Activated CD4-positive, alpha-beta T cell treated with anti-CD3 and anti-CD28 coated beads, Interleukin-2, amount 10 ng/mL, durations not matched to agents 24 days and 14 days (primary cell): ENCODE results near the gene KCNK18. TPM values are rescaled to one million over a fixed set of nuclear protein-coding genes. Genes with fewer than 3 reads are reported as not detected.
A peak's percentile ranks its signal among the peaks of the same experiment; 100 is the strongest.

ENCODE experiments used
- DNase-seq: peaks from one replicate; pipeline ENCODE4 v3.0.0; 2022
- H3K27ac Mint-ChIP-seq: one replicate; pipeline ENCODE4 v1.8.0; 2022; ENCODE audit warnings: mild to moderate bottlenecking, mixed read lengths
- H3K27me3 Mint-ChIP-seq: one replicate; pipeline ENCODE4 v1.8.0; 2022; ENCODE audit warnings: mixed read lengths
- H3K36me3 Mint-ChIP-seq: one replicate; pipeline ENCODE4 v1.8.0; 2022; ENCODE audit warnings: low read depth, mild to moderate bottlenecking, mixed read lengths
- H3K4me1 Mint-ChIP-seq: one replicate; pipeline ENCODE4 v1.8.0; 2021; ENCODE audit warnings: mixed read lengths
- H3K4me3 Mint-ChIP-seq: one replicate; pipeline ENCODE4 v1.8.0; 2022; ENCODE audit warnings: mild to moderate bottlenecking, moderate library complexity, mixed read lengths
- H3K9me3 Mint-ChIP-seq: one replicate; pipeline ENCODE4 v1.8.0; 2021; ENCODE audit warnings: mixed read lengths
- intact Hi-C: fragments of 100-400 bp; cut with micrococcal nuclease; formaldehyde crosslinking; loops from one replicate; pipeline ENCODE4 v1.15.1; 2023
- total RNA-seq: library from RNA; stranded (reverse); gene quantifications from 2 replicates; pipeline ENCODE4 v1.2.3, GENCODE V29; 2022

KCNK18 gene
- total RNA-seq, 1 donor from 2014 or later, result not detected

- Mint-ChIP-seq H3K27me3 (peaks cover 45% of the 10 kb centered on the region), H3K36me3 (no peaks in the 10 kb centered on the region), H3K27ac (no peak within 1 kb of the TSS), H3K4me1 (no peaks in the 10 kb centered on the region), H3K9me3 (no peaks in the 10 kb centered on the region), H3K4me3 (peak within 1 kb of the TSS; percentile 30)
- intact Hi-C loops, result no loop called here
- no peak for DNase-seq
Measured at GRCh38 chr10:117240621-117241529, 43.6 kb downstream of the KCNK18 start, which contains the start of gene SLC18A2. TSS of gene SLC18A2 (plus strand) at chr10:117241114. CDS start at chr10:117241694, 580 bp downstream.

- peak overlapping the region; percentile 30 for H3K4me3 Mint-ChIP-seq
- H3K36me3 Mint-ChIP-seq, result no peaks in the 10 kb centered on the region
- H3K27ac Mint-ChIP-seq, result no peak overlapping the region
- no peak for DNase-seq
- intact Hi-C loops, result no loop called here
- peaks cover 39% of the 10 kb centered on the region for H3K27me3 Mint-ChIP-seq
- H3K9me3 Mint-ChIP-seq, result no peaks in the 10 kb centered on the region
- no peaks in the 10 kb centered on the region for H3K4me1 Mint-ChIP-seq
Measured at GRCh38 chr10:117241541-117242462, 44.5 kb downstream of the KCNK18 start.

- H3K27me3 Mint-ChIP-seq, result peaks cover 42% of the 10 kb centered on the region
Measured at GRCh38 chr10:117242463-117242832, 45.2 kb downstream of the KCNK18 start.

GRCh38 chr10:117246997-117247671, 49.8 kb downstream of the KCNK18 start:
- Mint-ChIP-seq H3K4me3 (no peak overlapping the region), H3K36me3 (no peaks in the 10 kb centered on the region), H3K4me1 (no peaks in the 10 kb centered on the region), H3K27me3 (peaks cover 46% of the 10 kb centered on the region), H3K27ac (no peak overlapping the region), H3K9me3 (no peaks in the 10 kb centered on the region)
- no peak for DNase-seq
- intact Hi-C loops, result no loop called here

More at GRCh38 chr10:117242463-117242832, 45.2 kb downstream of the KCNK18 start:
- Mint-ChIP-seq H3K36me3 (no peaks in the 10 kb centered on the region), H3K4me1 (no peaks in the 10 kb centered on the region), H3K27ac (no peak overlapping the region), H3K4me3 (no peak overlapping the region), H3K9me3 (no peaks in the 10 kb centered on the region)
- no peak for DNase-seq
- intact Hi-C loops, result no loop called here

GRCh38 chr10:117248750-117249465, 51.6 kb downstream of the KCNK18 start:
- H3K4me3 Mint-ChIP-seq, result no peak overlapping the region
- H3K9me3 Mint-ChIP-seq, result no peaks in the 10 kb centered on the region
- peaks cover 31% of the 10 kb centered on the region for H3K27me3 Mint-ChIP-seq
- no peaks in the 10 kb centered on the region for H3K4me1 Mint-ChIP-seq
- DNase-seq, result no peak
- no peak overlapping the region for H3K27ac Mint-ChIP-seq
- no peaks in the 10 kb centered on the region for H3K36me3 Mint-ChIP-seq
- intact Hi-C loops, result no loop called here

GRCh38 chr10:117249493-117250093, 52.3 kb downstream of the KCNK18 start:
- Mint-ChIP-seq H3K9me3 (no peaks in the 10 kb centered on the region), H3K27ac (no peak overlapping the region), H3K4me3 (no peak overlapping the region), H3K27me3 (peaks cover 28% of the 10 kb centered on the region), H3K4me1 (no peaks in the 10 kb centered on the region), H3K36me3 (no peaks in the 10 kb centered on the region)
- intact Hi-C loops, result no loop called here
- DNase-seq, result no peak

GRCh38 chr10:117250411-117250810, 53.1 kb downstream of the KCNK18 start:
- no peak for DNase-seq
- intact Hi-C loops, result no loop called here
- Mint-ChIP-seq H3K4me1 (no peaks in the 10 kb centered on the region), H3K27me3 (peaks cover 24% of the 10 kb centered on the region), H3K4me3 (no peak overlapping the region), H3K27ac (no peak overlapping the region), H3K36me3 (no peaks in the 10 kb centered on the region), H3K9me3 (no peaks in the 10 kb centered on the region)

GRCh38 chr10:117253908-117254307, 56.6 kb downstream of the KCNK18 start:
- Mint-ChIP-seq H3K9me3 (no peaks in the 10 kb centered on the region), H3K4me1 (no peaks in the 10 kb centered on the region), H3K36me3 (no peaks in the 10 kb centered on the region), H3K4me3 (no peak overlapping the region), H3K27me3 (peaks cover 13% of the 10 kb centered on the region), H3K27ac (no peak overlapping the region)
- DNase-seq, result no peak
- intact Hi-C loops, result no loop called here

GRCh38 chr10:117254338-117254737, 57.0 kb downstream of the KCNK18 start:
- H3K36me3 Mint-ChIP-seq, result no peaks in the 10 kb centered on the region
- no peak overlapping the region for H3K4me3 Mint-ChIP-seq
- no peaks in the 10 kb centered on the region for H3K9me3 Mint-ChIP-seq
- DNase-seq, result no peak
- peaks cover 13% of the 10 kb centered on the region for H3K27me3 Mint-ChIP-seq
- H3K27ac Mint-ChIP-seq, result no peak overlapping the region
- intact Hi-C loops, result no loop called here
- peaks cover 3% of the 10 kb centered on the region for H3K4me1 Mint-ChIP-seq

- H3K27ac Mint-ChIP-seq, result no peak overlapping the region
- H3K9me3 Mint-ChIP-seq, result no peaks in the 10 kb centered on the region
- intact Hi-C loops, result no loop called here
Measured at GRCh38 chr10:117254774-117255735, 57.8 kb downstream of the KCNK18 start.

GRCh38 chr10:117255835-117256460, 58.7 kb downstream of the KCNK18 start:
- Mint-ChIP-seq H3K27ac (no peak overlapping the region), H3K9me3 (no peaks in the 10 kb centered on the region), H3K4me1 (peaks cover 12% of the 10 kb centered on the region), H3K4me3 (no peak overlapping the region), H3K27me3 (peaks cover 19% of the 10 kb centered on the region), H3K36me3 (no peaks in the 10 kb centered on the region)
- DNase-seq, result no peak
- intact Hi-C loops, result no loop called here

More at GRCh38 chr10:117254774-117255735, 57.8 kb downstream of the KCNK18 start:
- Mint-ChIP-seq H3K27me3 (peaks cover 15% of the 10 kb centered on the region), H3K4me3 (no peak overlapping the region), H3K36me3 (no peaks in the 10 kb centered on the region), H3K4me1 (peaks cover 10% of the 10 kb centered on the region)
- no peak for DNase-seq
